Bronchial epithelial cell (primary cell): ENCODE measurements around the gene SATB1. TPM values are rescaled to one million over a fixed set of nuclear protein-coding genes. Genes with fewer than 3 reads are reported as not detected.

Source experiments
- DNase-seq: peaks from one replicate; pipeline ENCODE4 v3.0.0-alpha.2; 2010; ENCODE audit warnings: low read depth
- FAIRE-seq: peaks from 2 replicates; lab custom pipeline; 2011; peaks lifted over from hg19 to GRCh38; lab: Jason Lieb, UNC
- H3K27me3 ChIP-seq: 2 replicates; pipeline ENCODE4 v1.5.1; 2011; ENCODE audit warnings: low read length; ENCODE audit not compliant: control insufficient read depth, insufficient read depth
- H3K36me3 ChIP-seq: 2 replicates; pipeline ENCODE4 v1.5.1; 2011; ENCODE audit warnings: low read length; ENCODE audit not compliant: control insufficient read depth, insufficient read depth
- H3K4me3 ChIP-seq: 2 replicates; pipeline ENCODE4 v1.5.1; 2011; ENCODE audit warnings: mild to moderate bottlenecking, low read depth, low read length, control low read depth
- CTCF ChIP-seq: IDR thresholded peaks from 2 replicates; pipeline ENCODE4 v1.5.1; 2011; ENCODE audit warnings: mild to moderate bottlenecking, moderate library complexity, low read length, control low read depth, inconsistent platforms; ENCODE audit not compliant: insufficient read depth, severe bottlenecking
- total RNA-seq: library from RNA; depleted of rRNA; stranded (reverse); fragments of >200 nt; gene quantifications from 2 replicates; pipeline ENCODE4 v1.2.1, GENCODE V29; 2014

Gene SATB1
- total RNA-seq, 1 donor from 2014 or later = 16.3 TPM

DNA sequence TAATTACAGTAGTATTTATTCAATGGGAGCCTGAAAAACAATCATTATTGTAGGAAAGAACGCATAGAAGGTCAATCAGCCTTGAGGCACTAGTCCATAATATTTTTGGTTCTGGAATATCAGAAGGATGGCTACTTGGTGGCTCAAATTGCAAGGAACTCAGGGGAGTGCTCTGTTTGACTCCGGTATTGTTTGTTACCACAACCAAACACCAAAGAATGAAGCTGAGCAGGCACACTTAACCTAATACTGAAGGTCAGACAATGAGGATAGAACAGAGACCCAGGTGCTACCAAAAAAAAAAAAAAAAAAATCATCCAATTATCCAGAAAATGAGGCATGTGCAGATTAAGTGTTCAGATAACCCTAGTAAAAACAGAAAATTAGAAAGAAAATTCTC lies 11.1 kb upstream of the SATB1 start:
- no peak overlapping the region for H3K4me3 ChIP-seq
- H3K27me3 ChIP-seq = peaks cover 1% of the 10 kb centered on the region
- no peak for TF ChIP-seq CTCF
- H3K36me3 ChIP-seq = no peaks in the 10 kb centered on the region
- DNase-seq = no peak
- no peak for FAIRE-seq

- DNase-seq (no peak), FAIRE-seq (no peak)
- no peak overlapping the region for H3K4me3 ChIP-seq
- TF ChIP-seq CTCF = no peak
- peaks cover 1% of the 10 kb centered on the region for H3K27me3 ChIP-seq
- H3K36me3 ChIP-seq = no peaks in the 10 kb centered on the region
Measured at GRCh38 chr3:18434711-18435110, 9.6 kb upstream of the SATB1 start.

DNA sequence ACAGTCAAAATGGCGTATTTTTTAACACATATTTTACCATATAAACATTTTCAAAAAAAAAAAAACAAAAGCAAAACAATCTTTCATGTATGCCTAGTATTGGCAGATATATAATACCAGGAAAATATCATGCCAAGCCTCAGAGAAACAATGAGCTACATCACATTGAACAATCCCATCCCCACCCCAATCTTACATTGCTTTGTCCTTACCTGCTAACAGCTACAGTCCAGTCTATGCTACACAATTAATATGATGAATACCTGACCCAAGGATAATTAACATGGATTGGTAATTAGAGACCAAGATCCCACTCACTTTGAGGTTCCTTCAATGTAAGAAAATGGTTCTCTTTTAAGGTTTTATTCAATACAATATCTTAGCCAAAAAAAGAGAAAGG lies 7.6 kb upstream of the SATB1 start:
- H3K36me3 ChIP-seq = no peaks in the 10 kb centered on the region
- DNase-seq (no peak), FAIRE-seq (no peak)
- H3K27me3 ChIP-seq = no peaks in the 10 kb centered on the region
- H3K4me3 ChIP-seq = no peak overlapping the region
- TF ChIP-seq CTCF = no peak

GRCh38 chr3:18431266-18431665 lies 6.1 kb upstream of the SATB1 start:
- no peaks in the 10 kb centered on the region for H3K27me3 ChIP-seq

DNA sequence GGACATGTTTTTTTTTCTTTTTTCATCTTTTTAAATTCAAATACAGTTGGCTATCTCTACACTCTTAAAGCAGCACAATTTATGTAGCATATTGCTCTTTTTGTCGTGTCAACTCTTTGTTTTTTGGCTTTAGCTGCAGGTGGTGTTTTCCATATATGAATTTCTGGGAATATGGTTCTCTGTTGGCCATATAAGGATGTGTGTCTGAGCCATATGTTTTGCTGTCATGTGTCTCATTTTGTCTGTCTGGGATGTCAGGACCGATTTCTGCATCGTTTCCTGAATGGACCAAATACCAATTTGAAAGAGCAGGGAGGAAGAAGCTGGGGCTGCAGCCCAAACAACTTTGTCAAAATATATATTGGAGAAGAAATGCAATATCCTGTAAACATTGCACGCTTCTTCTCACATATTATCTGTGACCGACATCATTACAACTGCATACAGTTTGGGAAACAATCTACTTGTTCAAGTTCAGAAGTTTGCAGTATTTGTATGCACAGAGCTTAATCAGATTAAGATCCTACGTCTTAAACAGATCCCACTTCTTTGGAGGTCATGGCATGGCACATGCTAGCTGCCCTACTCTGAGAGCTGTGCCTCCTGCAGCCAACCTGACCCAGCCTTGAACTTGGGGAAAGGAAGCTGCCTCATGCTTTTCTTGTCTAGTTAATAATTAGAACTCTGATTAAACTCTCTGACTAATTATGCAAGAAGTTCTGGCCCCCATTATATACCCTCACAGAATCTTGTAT lies 4.0 kb upstream of the SATB1 start:
- DNase-seq = no peak
- no peaks in the 10 kb centered on the region for H3K36me3 ChIP-seq
- no peaks in the 10 kb centered on the region for H3K27me3 ChIP-seq
- FAIRE-seq = no peak
- H3K4me3 ChIP-seq = no peak overlapping the region
- TF ChIP-seq CTCF = no peak

More at GRCh38 chr3:18431266-18431665, 6.1 kb upstream of the SATB1 start:
- FAIRE-seq (no peak), DNase-seq (no peak)
- no peaks in the 10 kb centered on the region for H3K36me3 ChIP-seq
- H3K4me3 ChIP-seq = no peak overlapping the region
- TF ChIP-seq CTCF = no peak

DNA sequence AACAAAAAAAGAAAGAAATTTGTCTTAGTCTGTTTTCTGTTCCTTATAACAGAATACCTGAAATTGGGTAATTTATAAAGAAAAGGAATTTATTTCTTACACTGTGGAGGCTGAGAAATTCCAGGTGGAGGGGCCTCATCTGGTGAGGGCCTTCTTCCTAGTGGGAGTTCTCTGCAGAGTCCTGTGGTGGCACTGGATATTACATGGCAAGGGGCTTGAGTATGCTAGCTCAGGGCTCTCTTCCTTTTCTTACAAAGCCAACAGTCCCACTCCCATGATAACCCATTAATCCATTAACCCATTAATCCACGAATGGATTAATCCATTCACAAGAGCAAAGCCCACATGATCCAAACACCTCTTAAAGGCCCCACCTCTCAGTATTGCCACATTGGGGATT lies 2.9 kb upstream of the SATB1 start:
- no peak for TF ChIP-seq CTCF
- Histone ChIP-seq H3K27me3 (no peaks in the 10 kb centered on the region), H3K36me3 (no peaks in the 10 kb centered on the region), H3K4me3 (no peak overlapping the region)
- no peak for FAIRE-seq
- no peak for DNase-seq
